Subcutaneous abdominal adipose tissue (tissue), 5 donors: Measurements from ENCODE around the gene ATAD2B.
"Not testable (repeated sequence)": the region's sequence is repeated elsewhere in the genome, so short reads cannot be mapped to it uniquely, and the experiment has no call there.

Experiments
- H3K27ac ChIP-seq: one replicate; pipeline ENCODE4 v1.7.0; 2013; ENCODE audit warnings: low read depth, mild to moderate bottlenecking, inconsistent platforms, low read length, moderate library complexity
- H3K27me3 ChIP-seq, 5 donors: one replicate each; pipeline ENCODE4 v1.7.0; 2013; ENCODE audit warnings: low read length in 5 of 5, inconsistent platforms in 1 of 5; ENCODE audit not compliant: control insufficient read depth in 5 of 5, insufficient read depth in 4 of 5
- H3K36me3 ChIP-seq, 5 donors: one replicate each; pipeline ENCODE4 v1.7.0; 2013; ENCODE audit warnings: low read length in 5 of 5; ENCODE audit not compliant: control insufficient read depth in 5 of 5, insufficient read depth in 5 of 5
- H3K4me1 ChIP-seq, 5 donors: one replicate each; pipeline ENCODE4 v1.7.0; 2013; ENCODE audit warnings: low read length in 5 of 5, mild to moderate bottlenecking in 3 of 5, moderate library complexity in 1 of 5; ENCODE audit not compliant: control insufficient read depth in 5 of 5, insufficient read depth in 5 of 5
- H3K4me3 ChIP-seq, 5 donors: one replicate each; pipeline ENCODE4 v1.7.0; 2013; ENCODE audit warnings: low read length in 5 of 5, low read depth in 1 of 5
- H3K9ac ChIP-seq, 5 donors: one replicate each; pipeline ENCODE4 v1.7.0; 2013; ENCODE audit warnings: low read length in 5 of 5, mild to moderate bottlenecking in 4 of 5, moderate library complexity in 3 of 5
- H3K9me3 ChIP-seq, 5 donors: one replicate each; pipeline ENCODE4 v1.7.0; 2013; ENCODE audit warnings: low read length in 5 of 5; ENCODE audit not compliant: control insufficient read depth in 5 of 5
- donor health status: healthy.
- donor health status: healthy.
- donor health status: healthy.
- donor health status: healthy.
- donor health status: healthy.

The ATAD2B gene

DNA sequence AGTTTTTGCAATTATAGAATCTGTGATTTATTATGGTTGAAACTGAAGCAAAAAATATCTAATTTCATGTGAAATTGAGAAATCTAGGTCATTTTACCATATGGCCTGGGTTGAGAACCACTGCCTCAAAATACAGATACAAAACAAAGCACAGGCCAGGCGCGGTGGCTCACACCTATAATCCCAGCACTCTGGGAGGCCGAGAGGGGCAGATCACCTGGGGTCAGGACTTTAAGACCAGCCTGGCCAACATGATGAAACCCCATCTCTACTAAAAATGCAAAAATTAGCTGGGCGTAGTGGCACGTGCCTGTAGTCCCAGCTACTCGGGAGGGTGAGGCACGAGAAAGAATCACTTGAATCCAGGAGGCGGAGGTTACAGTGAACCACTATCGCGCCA lies 146.5 kb downstream of the ATAD2B start:
- H3K4me3 ChIP-seq, H3K9ac ChIP-seq, H3K9me3 ChIP-seq, H3K4me1 ChIP-seq, H3K27me3 ChIP-seq, H3K27ac ChIP-seq: not testable (repeated sequence)
- H3K36me3 ChIP-seq = peaks cover 0 to 22% (median 15%) of the 10 kb centered on the region in 5 donors

DNA sequence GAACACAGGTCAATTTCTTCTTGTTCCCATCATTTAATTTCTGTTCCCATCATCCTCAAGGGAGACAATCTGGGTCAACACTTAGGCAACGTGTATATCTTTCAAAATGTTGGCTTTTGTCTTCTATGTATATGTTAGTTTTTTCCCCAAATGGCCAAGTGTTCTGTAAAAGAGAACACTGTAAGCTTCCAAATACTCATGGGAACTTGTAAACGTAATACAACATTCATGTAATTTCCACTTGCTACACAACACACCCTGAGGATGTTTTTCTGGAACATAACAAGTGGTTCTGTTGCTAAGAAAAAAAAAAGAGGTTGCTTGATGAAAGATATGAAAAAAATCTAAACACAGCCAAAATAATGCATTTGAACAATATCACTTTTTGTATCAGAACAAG lies 149.1 kb downstream of the ATAD2B start:
- H3K4me1 ChIP-seq = peaks cover 0 to 8% (median 0%) of the 10 kb centered on the region in 5 donors
- no peak overlapping the region for H3K9ac ChIP-seq
- H3K9me3 ChIP-seq = no peaks in the 10 kb centered on the region
- H3K27me3 ChIP-seq = no peaks in the 10 kb centered on the region
- H3K27ac ChIP-seq = no peak overlapping the region
- H3K36me3 ChIP-seq = peaks cover 4 to 33% (median 13%) of the 10 kb centered on the region in 5 donors
- no peak overlapping the region for H3K4me3 ChIP-seq

DNA sequence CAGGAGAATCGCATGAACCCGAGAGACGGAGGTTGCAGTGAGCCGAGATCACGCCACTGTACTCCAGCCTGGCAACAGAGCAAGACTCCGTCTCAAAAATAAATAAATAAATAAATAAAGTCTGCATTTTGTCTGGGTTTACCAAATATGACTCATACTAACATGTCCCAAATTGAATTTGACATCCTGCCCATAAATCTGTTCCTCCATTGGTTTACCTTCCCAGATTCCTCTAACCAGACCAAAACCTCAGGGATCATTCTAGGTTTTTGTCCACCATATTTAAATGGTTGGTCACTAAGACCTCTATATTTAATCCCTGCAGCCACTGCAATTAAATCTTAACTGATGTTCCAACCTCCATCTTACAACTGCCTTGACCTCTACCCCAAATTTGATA lies 150.9 kb downstream of the ATAD2B start:
- Histone ChIP-seq H3K36me3 (peaks cover 7 to 38% (median 16%) of the 10 kb centered on the region in 5 donors), H3K27ac (no peak overlapping the region)

DNA sequence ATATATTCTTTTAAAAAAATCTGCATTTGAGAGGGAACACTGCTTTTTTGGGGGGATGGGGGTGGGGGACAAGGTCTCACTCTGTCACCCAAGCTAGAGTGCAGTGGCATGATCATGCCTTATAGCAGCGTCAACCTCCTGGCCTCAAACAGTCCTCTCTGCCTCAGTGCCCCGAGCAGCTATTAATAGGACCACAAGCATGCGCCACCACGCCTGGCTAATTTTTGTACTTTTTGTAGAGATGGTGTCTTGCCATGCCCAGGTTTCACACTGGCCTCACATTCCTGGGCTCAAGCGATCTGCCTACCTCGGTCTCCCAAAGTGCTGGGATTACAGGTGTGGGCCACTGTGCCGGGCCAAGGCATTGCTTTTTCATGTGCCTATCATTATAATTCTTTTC lies 154.2 kb downstream of the ATAD2B start:
- H3K36me3 ChIP-seq = peaks cover 9 to 41% (median 21%) of the 10 kb centered on the region in 5 donors
- no peaks in the 10 kb centered on the region for H3K27me3 ChIP-seq
- H3K4me3 ChIP-seq = no peak overlapping the region
- no peak overlapping the region for H3K9ac ChIP-seq
- peaks cover 0 to 3% (median 0%) of the 10 kb centered on the region in 5 donors for H3K4me1 ChIP-seq
- no peaks in the 10 kb centered on the region for H3K9me3 ChIP-seq
- no peak overlapping the region for H3K27ac ChIP-seq

More for the DNA sequence above, 150.9 kb downstream of the ATAD2B start:
- Histone ChIP-seq H3K27me3 (no peaks in the 10 kb centered on the region), H3K4me1 (peaks cover 0 to 8% (median 0%) of the 10 kb centered on the region in 5 donors), H3K9me3 (no peaks in the 10 kb centered on the region), H3K9ac (no peak overlapping the region), H3K4me3 (no peak overlapping the region)

DNA sequence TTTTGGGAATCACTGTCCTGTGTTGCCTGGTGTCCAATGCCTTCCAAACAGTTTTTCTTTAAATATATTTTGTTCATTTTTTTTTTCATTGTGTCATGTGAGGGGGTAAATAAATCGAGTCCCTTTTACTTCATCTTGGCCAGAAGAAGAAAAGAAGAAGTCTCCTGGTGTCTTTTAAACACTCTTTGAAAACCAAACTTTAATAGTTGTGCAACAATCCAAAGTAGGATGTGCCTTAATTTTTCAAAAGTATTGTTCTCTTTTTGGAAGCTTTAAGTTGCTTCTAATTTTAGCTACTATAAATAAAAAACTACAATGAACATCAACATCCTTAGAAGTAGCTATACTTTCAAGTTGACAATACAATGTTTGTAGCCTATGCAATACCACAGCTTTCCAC lies 154.9 kb downstream of the ATAD2B start:
- H3K9me3 ChIP-seq = no peaks in the 10 kb centered on the region
- no peak overlapping the region for H3K4me3 ChIP-seq
- H3K27ac ChIP-seq = no peak overlapping the region
- no peaks in the 10 kb centered on the region for H3K27me3 ChIP-seq
- no peak overlapping the region for H3K9ac ChIP-seq
- H3K4me1 ChIP-seq = no peaks in the 10 kb centered on the region
- peaks cover 9 to 39% (median 21%) of the 10 kb centered on the region in 5 donors for H3K36me3 ChIP-seq

DNA sequence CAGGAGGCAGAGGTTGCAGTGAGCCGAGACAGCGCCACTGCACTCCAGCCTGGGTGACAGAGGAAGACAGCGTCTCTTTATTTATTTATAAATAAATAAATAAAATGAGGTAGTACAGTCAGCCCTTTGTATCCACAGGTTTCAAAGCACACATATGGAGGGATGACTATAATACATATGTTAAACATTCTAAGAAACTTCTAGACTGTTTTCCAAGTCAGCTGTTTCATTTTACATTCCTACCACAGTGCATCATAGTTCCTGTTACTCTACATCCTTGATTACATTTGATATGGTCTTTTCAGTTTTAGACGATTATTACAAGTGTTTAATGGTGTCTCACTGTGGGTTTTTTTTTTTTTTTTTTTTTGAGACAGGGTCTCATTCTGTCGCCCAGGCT lies 157.6 kb downstream of the ATAD2B start:
- Histone ChIP-seq H3K4me1 (no peaks in the 10 kb centered on the region), H3K9me3 (no peaks in the 10 kb centered on the region), H3K27me3 (no peaks in the 10 kb centered on the region), H3K27ac (no peak overlapping the region), H3K4me3 (no peak overlapping the region), H3K9ac (no peak overlapping the region), H3K36me3 (peaks cover 9 to 38% (median 18%) of the 10 kb centered on the region in 5 donors)

DNA sequence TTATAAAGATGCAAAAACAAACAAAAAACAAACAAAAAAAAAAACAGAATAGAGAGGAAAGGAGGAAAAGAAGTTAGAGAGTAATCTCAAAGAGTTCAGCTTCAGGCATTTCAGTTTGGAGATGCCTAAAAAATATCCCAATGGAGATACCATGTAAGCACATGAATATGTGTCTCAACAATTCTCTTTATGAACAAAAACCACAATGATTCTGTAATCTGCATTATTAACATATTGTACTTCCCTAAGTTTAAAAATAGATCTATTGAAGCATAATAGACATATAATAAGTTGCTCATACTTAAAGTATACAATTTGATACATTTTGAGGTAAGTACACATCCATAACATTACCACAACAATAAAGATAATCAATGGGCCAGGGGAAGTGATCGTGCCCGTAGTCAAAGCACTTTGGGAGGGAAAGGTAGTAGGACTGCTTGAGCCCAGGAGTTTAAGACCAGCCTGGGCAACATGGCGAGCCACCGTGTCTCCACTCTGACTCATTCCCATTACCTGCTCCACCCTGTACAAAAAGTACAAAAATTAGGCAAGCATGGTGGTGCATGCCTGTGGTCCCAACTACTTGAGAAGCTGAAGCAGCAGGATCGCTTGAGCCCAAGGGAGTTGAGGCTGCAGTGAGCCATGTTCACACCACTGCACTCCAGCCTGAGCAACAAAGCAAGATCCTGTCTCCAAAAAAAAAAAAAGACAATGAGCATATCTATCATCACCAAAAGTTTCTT lies 158.9 kb downstream of the ATAD2B start:
- Histone ChIP-seq H3K9ac (no peak overlapping the region), H3K36me3 (peaks cover 9 to 34% (median 18%) of the 10 kb centered on the region in 5 donors), H3K27ac (no peak overlapping the region), H3K4me3 (no peak overlapping the region), H3K9me3 (no peaks in the 10 kb centered on the region), H3K4me1 (no peaks in the 10 kb centered on the region), H3K27me3 (no peaks in the 10 kb centered on the region)

DNA sequence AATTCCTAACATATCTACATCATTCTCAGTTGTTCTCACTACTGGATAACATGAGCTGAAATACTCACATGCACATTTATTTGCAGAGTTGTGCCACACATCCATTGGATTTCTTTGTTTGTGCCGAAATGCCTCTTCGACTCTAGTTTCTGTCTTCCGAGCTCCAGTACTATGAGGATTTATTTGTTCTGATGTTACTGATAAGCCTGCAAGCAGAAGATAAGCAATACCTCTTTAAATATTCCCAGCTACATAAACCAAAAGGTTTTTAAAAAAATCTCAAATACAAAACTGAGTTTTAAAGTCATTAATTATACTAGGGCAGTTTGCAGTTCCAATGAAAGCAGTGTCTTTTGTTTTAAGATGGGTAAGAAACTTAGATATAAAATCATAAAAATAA lies 164.8 kb downstream of the ATAD2B start:
- Histone ChIP-seq H3K9me3 (no peaks in the 10 kb centered on the region), H3K36me3 (peaks cover 8 to 19% (median 10%) of the 10 kb centered on the region in 5 donors), H3K27me3 (no peaks in the 10 kb centered on the region), H3K27ac (no peak overlapping the region), H3K9ac (no peak overlapping the region), H3K4me3 (no peak overlapping the region), H3K4me1 (peaks cover 0 to 4% (median 0%) of the 10 kb centered on the region in 5 donors)

DNA sequence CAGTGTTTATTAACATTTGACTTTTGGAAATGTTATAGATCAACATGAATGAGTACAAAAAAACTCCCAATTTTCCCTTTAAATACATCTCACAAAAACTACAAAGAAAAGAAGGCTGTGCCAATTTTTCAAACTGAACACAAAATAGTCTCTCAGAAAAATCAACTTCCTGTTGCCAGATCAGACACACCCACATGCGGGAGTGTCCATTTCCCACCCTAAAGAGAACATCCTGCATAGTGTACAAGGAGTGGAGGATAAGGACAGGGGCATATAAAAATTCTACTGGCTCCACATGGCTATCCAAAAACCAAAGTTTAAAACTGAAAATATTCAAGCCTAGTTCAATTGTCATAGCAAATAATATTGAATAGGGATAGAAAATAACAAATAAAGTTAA lies 165.3 kb downstream of the ATAD2B start:
- Histone ChIP-seq H3K9ac (no peak overlapping the region), H3K4me1 (peaks cover 0 to 4% (median 0%) of the 10 kb centered on the region in 5 donors), H3K27me3 (no peaks in the 10 kb centered on the region), H3K4me3 (no peak overlapping the region), H3K9me3 (no peaks in the 10 kb centered on the region), H3K27ac (no peak overlapping the region), H3K36me3 (peaks cover 10 to 23% (median 14%) of the 10 kb centered on the region in 5 donors)

DNA sequence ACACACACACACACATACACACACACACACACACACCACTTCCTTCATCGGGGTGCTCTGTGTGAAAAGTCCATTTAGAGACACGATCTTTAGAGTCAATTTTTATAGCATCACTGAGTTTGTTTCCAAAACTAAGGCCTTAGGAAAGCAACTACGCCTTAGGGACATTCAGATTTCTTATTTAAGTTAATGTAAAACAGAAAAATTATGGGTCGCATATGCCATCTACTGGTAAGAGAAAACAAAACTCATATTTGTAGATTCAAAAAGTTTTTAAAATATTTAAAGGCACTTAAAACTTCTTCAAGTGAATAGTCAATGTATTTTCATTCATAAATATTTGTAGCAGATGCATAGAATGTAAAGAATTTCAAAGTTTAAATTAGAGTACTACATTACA lies 166.2 kb downstream of the ATAD2B start:
- Histone ChIP-seq H3K36me3 (peaks cover 14 to 23% (median 14%) of the 10 kb centered on the region in 5 donors), H3K4me1 (peaks cover 0 to 4% (median 0%) of the 10 kb centered on the region in 5 donors), H3K9me3 (no peaks in the 10 kb centered on the region), H3K27me3 (no peaks in the 10 kb centered on the region), H3K9ac (no peak overlapping the region), H3K27ac (no peak overlapping the region), H3K4me3 (no peak overlapping the region)
